Fibroblast of lung (primary cell): ENCODE data around the gene ARL15. TPM values are rescaled to one million over a fixed set of nuclear protein-coding genes. Genes with fewer than 3 reads are reported as not detected.

Experiments used
- DNase-seq, 2 donors: peaks; one replicate each; pipeline versions ENCODE4 v3.0.0 to v3.0.0-alpha.2; 2010; ENCODE audit warnings: low read depth in 2 of 2
- H2AFZ ChIP-seq: 2 replicates; pipeline ENCODE4 v1.5.1; 2012; ENCODE audit warnings: low read length, control low read depth, inconsistent platforms
- H3K27ac ChIP-seq: 2 replicates; pipeline ENCODE4 v1.5.1; 2011; ENCODE audit warnings: low read length, control low read depth; ENCODE audit not compliant: insufficient read depth
- H3K27me3 ChIP-seq: 2 replicates; pipeline ENCODE4 v1.5.1; 2011; ENCODE audit warnings: mild to moderate bottlenecking, low read length; ENCODE audit not compliant: control insufficient read depth, insufficient read depth
- H3K36me3 ChIP-seq: 2 replicates; pipeline ENCODE4 v1.5.1; 2011; ENCODE audit warnings: low read length; ENCODE audit not compliant: control insufficient read depth, insufficient read depth
- H3K4me1 ChIP-seq: 2 replicates; pipeline ENCODE4 v1.5.1; 2011; ENCODE audit warnings: low read length; ENCODE audit not compliant: control insufficient read depth, insufficient read depth; ENCODE audit errors: extremely low read depth
- H3K4me2 ChIP-seq: 2 replicates; pipeline ENCODE4 v1.5.1; 2011; ENCODE audit warnings: low read length, control low read depth; ENCODE audit not compliant: insufficient read depth; ENCODE audit errors: extremely low read depth
- H3K4me3 ChIP-seq, 4 experiments: fragments of 200-600 bp in 1 of 4; sonication (generic) in 1 of 4; replicated peaks in 1 of 4; 2 replicates each; pipeline ENCODE4 v1.5.1; 2011 to 2016; ENCODE audit warnings: low read length in 4 of 4, low read depth in 3 of 4, mild to moderate bottlenecking in 3 of 4, control low read depth in 2 of 4, inconsistent platforms in 1 of 4, mixed read lengths in 1 of 4; ENCODE audit not compliant: insufficient read depth in 1 of 4; ENCODE audit errors: control extremely low read depth in 1 of 4
- H3K79me2 ChIP-seq: 2 replicates; pipeline ENCODE4 v1.5.1; 2012; ENCODE audit warnings: mild to moderate bottlenecking, low read length, inconsistent platforms; ENCODE audit not compliant: control insufficient read depth, insufficient read depth
- H3K9ac ChIP-seq: 2 replicates; pipeline ENCODE4 v1.5.1; 2011; ENCODE audit warnings: mild to moderate bottlenecking, low read length, control low read depth; ENCODE audit not compliant: insufficient read depth
- H3K9me3 ChIP-seq: 2 replicates; pipeline ENCODE4 v1.5.1; 2012; ENCODE audit warnings: low read depth, low read length; ENCODE audit not compliant: control insufficient read depth, insufficient read depth
- H4K20me1 ChIP-seq: 2 replicates; pipeline ENCODE4 v1.5.1; 2011; ENCODE audit warnings: low read length; ENCODE audit not compliant: control insufficient read depth, insufficient read depth; ENCODE audit errors: extremely low read depth
- CTCF ChIP-seq, 2 donors: IDR thresholded peaks in 1 of 2; conservative IDR thresholded peaks in 1 of 2; 1 replicate in 1 of 2; 2 replicates in 1 of 2; pipeline ENCODE4 v1.5.1; 2011 to 2012; ENCODE audit warnings: low read length in 2 of 2, control low read depth in 1 of 2, inconsistent platforms in 1 of 2, low read depth in 1 of 2, mild to moderate bottlenecking in 1 of 2
- EZH2 ChIP-seq: IDR thresholded peaks from 2 replicates; pipeline ENCODE4 v1.5.1; 2012; ENCODE audit warnings: low read length, control low read depth, mild to moderate bottlenecking; ENCODE audit errors: missing control alignments
- polyA plus RNA-seq, 2 donors: library from polyadenylated mRNA; depleted of rRNA in 1 of 2; stranded (reverse) in 1 of 2; unstranded in 1 of 2; fragments of >200 nt; gene quantifications; 2 replicates each; pipeline ENCODE4 v1.2.1, GENCODE V29; 2011 to 2012; ENCODE audit warnings: missing spikeins in 1 of 2
- total RNA-seq: library from RNA; depleted of rRNA; stranded (reverse); fragments of >200 nt; gene quantifications from 2 replicates; pipeline ENCODE4 v1.2.1, GENCODE V29; 2014

Gene ARL15
- total and polyA plus RNA-seq, 2 donors (not counting 1 experiment from before 2014, with no cell fraction given) = 20.6 to 28.7 TPM

- peaks cover 4% of the 10 kb centered on the region for H3K4me1 ChIP-seq
- no peak for TF ChIP-seq CTCF (conservative IDR thresholded peaks at IDR 0.05 in 1 of 2, IDR thresholded peaks at IDR 0.05 in 1 of 2; ENCODE audit: low read depth in 1 of 2, low read length in 2 of 2)
- TF ChIP-seq EZH2 = no peak
- no peaks in the 10 kb centered on the region for H4K20me1 ChIP-seq
- H3K4me3 ChIP-seq = no peak overlapping the region
- H2AFZ ChIP-seq = no peak overlapping the region
- no peaks in the 10 kb centered on the region for H3K79me2 ChIP-seq
- no peaks in the 10 kb centered on the region for H3K36me3 ChIP-seq
- no peaks in the 10 kb centered on the region for H3K9me3 ChIP-seq
- H3K27ac ChIP-seq = no peak overlapping the region
- H3K27me3 ChIP-seq = no peaks in the 10 kb centered on the region
- H3K4me2 ChIP-seq = no peak overlapping the region
- H3K9ac ChIP-seq = no peak overlapping the region
- no peak for DNase-seq
Measured at GRCh38 chr5:54264574-54264973, 45.8 kb downstream of the ARL15 start.

GRCh38 chr5:54263447-54263846 lies 46.9 kb downstream of the ARL15 start:
- no peak overlapping the region for H3K9ac ChIP-seq
- H3K4me1 ChIP-seq = peaks cover 6% of the 10 kb centered on the region
- no peak overlapping the region for H3K4me2 ChIP-seq
- no peaks in the 10 kb centered on the region for H3K9me3 ChIP-seq
- no peak overlapping the region for H3K27ac ChIP-seq
- no peaks in the 10 kb centered on the region for H3K36me3 ChIP-seq
- H3K27me3 ChIP-seq = no peaks in the 10 kb centered on the region
- H4K20me1 ChIP-seq = no peaks in the 10 kb centered on the region
- no peak overlapping the region for H3K4me3 ChIP-seq
- H3K79me2 ChIP-seq = no peaks in the 10 kb centered on the region
- DNase-seq = peak in 1 of 2 donors; percentile 49
- H2AFZ ChIP-seq = no peak overlapping the region
- TF ChIP-seq CTCF (conservative IDR thresholded peaks at IDR 0.05 in 1 of 2, IDR thresholded peaks at IDR 0.05 in 1 of 2; ENCODE audit: low read depth in 1 of 2, low read length in 2 of 2) (no peak), EZH2 (no peak)

GRCh38 chr5:54261596-54261995 lies 48.8 kb downstream of the ARL15 start:
- Histone ChIP-seq H3K79me2 (no peaks in the 10 kb centered on the region), H3K4me2 (no peak overlapping the region), H3K9me3 (no peaks in the 10 kb centered on the region), H3K27ac (no peak overlapping the region), H4K20me1 (no peaks in the 10 kb centered on the region), H3K4me1 (peaks cover 6% of the 10 kb centered on the region), H3K4me3 (no peak overlapping the region), H3K36me3 (no peaks in the 10 kb centered on the region), H3K27me3 (no peaks in the 10 kb centered on the region), H2AFZ (no peak overlapping the region), H3K9ac (no peak overlapping the region)
- DNase-seq = no peak
- no peak for TF ChIP-seq CTCF (conservative IDR thresholded peaks at IDR 0.05 in 1 of 2, IDR thresholded peaks at IDR 0.05 in 1 of 2; ENCODE audit: low read depth in 1 of 2, low read length in 2 of 2)
